OCI-LY1 (cell line): ENCODE data around the gene KSR1.

Source experiments
- H2AFZ ChIP-seq: fragments of 200-600 bp; sonication (generic), shearing (Covaris generic); 2 replicates; pipeline ENCODE4 v1.6.0; 2014; ENCODE audit warnings: antibody characterized with exemption, mild to moderate bottlenecking, low read length
- H3F3A ChIP-seq: fragments of 200-600 bp; sonication (generic), shearing (Covaris generic); 2 replicates; pipeline ENCODE4 v1.6.0; 2014; ENCODE audit warnings: mild to moderate bottlenecking, antibody characterized with exemption, low read length, moderate library complexity; ENCODE audit not compliant: insufficient read depth
- H3K27ac ChIP-seq: fragments of 200-600 bp; sonication (generic); 2 replicates; pipeline ENCODE4 v1.5.1; 2014; ENCODE audit warnings: low read length, mixed run types, mild to moderate bottlenecking, low read depth; ENCODE audit not compliant: poor library complexity, severe bottlenecking
- H3K27me3 ChIP-seq: fragments of 200-600 bp; sonication (generic); 2 replicates; pipeline ENCODE4 v1.6.0; 2014; ENCODE audit warnings: antibody characterized with exemption, mild to moderate bottlenecking, low read length, moderate library complexity; ENCODE audit not compliant: insufficient read depth
- H3K36me3 ChIP-seq: fragments of 200-600 bp; sonication (generic); 2 replicates; pipeline ENCODE4 v1.6.1; 2014; ENCODE audit warnings: mild to moderate bottlenecking, antibody characterized with exemption, low read length, moderate library complexity, mixed read lengths; ENCODE audit not compliant: insufficient read depth
- H3K4me1 ChIP-seq: fragments of 200-600 bp; sonication (generic); 2 replicates; pipeline ENCODE4 v1.5.1; 2014; ENCODE audit warnings: mild to moderate bottlenecking, low read length, moderate library complexity; ENCODE audit not compliant: insufficient read depth, severe bottlenecking
- H3K4me2 ChIP-seq: fragments of 200-600 bp; sonication (generic), shearing (Covaris generic); 2 replicates; pipeline ENCODE4 v1.6.1; 2014; ENCODE audit warnings: low read length
- H3K4me3 ChIP-seq: fragments of 200-600 bp; sonication (generic); 2 replicates; pipeline ENCODE4 v1.5.1; 2014; ENCODE audit warnings: low read length, low read depth, mild to moderate bottlenecking, mixed read lengths; ENCODE audit not compliant: poor library complexity, severe bottlenecking
- H3K79me2 ChIP-seq: fragments of 200-600 bp; shearing (Covaris generic); 2 replicates; pipeline ENCODE4 v1.6.1; 2016; ENCODE audit warnings: mixed run types, low read length, mixed read lengths; ENCODE audit not compliant: insufficient read depth
- H3K9ac ChIP-seq: fragments of 200-600 bp; sonication (generic), shearing (Covaris generic); 2 replicates; pipeline ENCODE4 v1.6.1; 2014; ENCODE audit warnings: mild to moderate bottlenecking, low read length, mixed read lengths
- H3K9me2 ChIP-seq: fragments of 200-600 bp; sonication (generic), shearing (Covaris generic); 2 replicates; pipeline ENCODE4 v1.6.1; 2014; ENCODE audit warnings: low read depth, mild to moderate bottlenecking, low read length, mixed read lengths
- H3K9me3 ChIP-seq: fragments of 200-600 bp; shearing (Covaris generic); 2 replicates; pipeline ENCODE4 v1.6.1; 2014; ENCODE audit warnings: low read length, mixed read lengths
- H4K20me1 ChIP-seq: fragments of 200-600 bp; sonication (generic), shearing (Covaris generic); 2 replicates; pipeline ENCODE4 v1.6.0; 2016; ENCODE audit warnings: mild to moderate bottlenecking, low read length; ENCODE audit not compliant: insufficient read depth
- EZH2 ChIP-seq: fragments of 200-600 bp; sonication (generic), shearing (Covaris generic); IDR thresholded peaks from 2 replicates; pipeline ENCODE4 v1.8.0; 2017; ENCODE audit warnings: borderline replicate concordance, mixed run types, mild to moderate bottlenecking, antibody characterized with exemption, low read length, moderate library complexity, mixed read lengths
- TF ChIP-seq, protein P1 (sequence below): fragments of 200-600 bp; sonication (generic), shearing (Covaris generic); IDR thresholded peaks from 2 replicates; pipeline ENCODE4 v1.5.1; 2017; ENCODE audit warnings: mild to moderate bottlenecking, antibody characterized with exemption, low read length, moderate library complexity, mixed read lengths

Gene KSR1

GRCh38 chr17:27539794-27540317, 83.6 kb downstream of the KSR1 start:
- Histone ChIP-seq H3K79me2 (no peaks in the 10 kb centered on the region), H3K4me2 (no peak overlapping the region), H3K4me3 (no peak overlapping the region), H3K9ac (no peak overlapping the region), H3F3A (no peaks in the 10 kb centered on the region), H3K27me3 (no peaks in the 10 kb centered on the region), H3K4me1 (no peaks in the 10 kb centered on the region), H3K9me2 (no peaks in the 10 kb centered on the region), H3K9me3 (no peaks in the 10 kb centered on the region), H3K27ac (no peak overlapping the region), H4K20me1 (no peaks in the 10 kb centered on the region), H2AFZ (no peak overlapping the region), H3K36me3 (no peaks in the 10 kb centered on the region)
- no peak for TF ChIP-seq EZH2
- TF ChIP-seq, protein P1, sequence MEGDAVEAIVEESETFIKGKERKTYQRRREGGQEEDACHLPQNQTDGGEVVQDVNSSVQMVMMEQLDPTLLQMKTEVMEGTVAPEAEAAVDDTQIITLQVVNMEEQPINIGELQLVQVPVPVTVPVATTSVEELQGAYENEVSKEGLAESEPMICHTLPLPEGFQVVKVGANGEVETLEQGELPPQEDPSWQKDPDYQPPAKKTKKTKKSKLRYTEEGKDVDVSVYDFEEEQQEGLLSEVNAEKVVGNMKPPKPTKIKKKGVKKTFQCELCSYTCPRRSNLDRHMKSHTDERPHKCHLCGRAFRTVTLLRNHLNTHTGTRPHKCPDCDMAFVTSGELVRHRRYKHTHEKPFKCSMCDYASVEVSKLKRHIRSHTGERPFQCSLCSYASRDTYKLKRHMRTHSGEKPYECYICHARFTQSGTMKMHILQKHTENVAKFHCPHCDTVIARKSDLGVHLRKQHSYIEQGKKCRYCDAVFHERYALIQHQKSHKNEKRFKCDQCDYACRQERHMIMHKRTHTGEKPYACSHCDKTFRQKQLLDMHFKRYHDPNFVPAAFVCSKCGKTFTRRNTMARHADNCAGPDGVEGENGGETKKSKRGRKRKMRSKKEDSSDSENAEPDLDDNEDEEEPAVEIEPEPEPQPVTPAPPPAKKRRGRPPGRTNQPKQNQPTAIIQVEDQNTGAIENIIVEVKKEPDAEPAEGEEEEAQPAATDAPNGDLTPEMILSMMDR = no peak

DNA sequence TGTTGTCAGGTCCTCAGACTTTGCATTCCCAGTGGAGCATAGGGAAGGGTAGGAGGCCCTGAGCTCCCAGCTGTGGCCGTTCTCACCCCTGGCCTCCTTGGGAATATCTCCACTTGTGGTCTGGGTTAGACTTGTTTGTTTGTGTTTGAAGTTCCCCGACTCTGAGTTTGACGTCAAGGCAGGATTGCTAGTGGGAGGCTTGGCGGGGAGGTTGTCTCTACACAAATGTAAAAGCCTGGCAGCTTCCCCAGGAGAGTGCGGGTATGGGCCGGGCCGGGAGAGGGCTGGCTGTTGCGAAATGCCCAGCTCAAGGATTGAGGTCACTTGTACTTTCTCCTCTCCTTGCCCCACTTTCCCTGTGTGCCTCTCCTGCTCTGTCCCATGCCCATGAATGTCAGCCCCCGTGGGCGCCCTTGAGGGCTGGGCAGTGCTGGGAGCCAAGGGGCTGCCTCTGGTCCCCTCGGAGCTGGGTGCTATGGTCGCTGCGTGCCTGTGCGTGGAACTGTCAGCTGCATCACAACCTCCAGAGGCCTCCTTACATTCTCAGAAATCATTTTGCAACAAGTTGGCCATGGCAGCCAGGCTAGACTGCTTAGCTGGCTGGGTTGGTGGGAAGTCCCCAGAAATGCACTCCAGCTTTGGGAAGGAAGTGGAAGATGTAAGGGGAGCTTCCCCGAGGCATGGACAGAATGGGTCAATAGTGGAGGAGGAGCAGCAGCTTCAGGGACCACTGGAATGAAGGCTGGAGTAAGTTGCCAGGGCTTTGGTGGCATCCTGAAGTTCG, 84.3 kb downstream of the KSR1 start:
- TF ChIP-seq, protein P1 = no peak
- TF ChIP-seq EZH2 = no peak
- Histone ChIP-seq H3K36me3 (no peaks in the 10 kb centered on the region), H3K79me2 (no peaks in the 10 kb centered on the region), H2AFZ (no peak overlapping the region), H3K4me3 (no peak overlapping the region), H4K20me1 (no peaks in the 10 kb centered on the region), H3K27ac (no peak overlapping the region), H3K4me1 (no peaks in the 10 kb centered on the region), H3K9ac (no peak overlapping the region), H3K27me3 (no peaks in the 10 kb centered on the region), H3K9me2 (no peaks in the 10 kb centered on the region), H3F3A (no peaks in the 10 kb centered on the region), H3K9me3 (no peaks in the 10 kb centered on the region), H3K4me2 (no peak overlapping the region)

DNA sequence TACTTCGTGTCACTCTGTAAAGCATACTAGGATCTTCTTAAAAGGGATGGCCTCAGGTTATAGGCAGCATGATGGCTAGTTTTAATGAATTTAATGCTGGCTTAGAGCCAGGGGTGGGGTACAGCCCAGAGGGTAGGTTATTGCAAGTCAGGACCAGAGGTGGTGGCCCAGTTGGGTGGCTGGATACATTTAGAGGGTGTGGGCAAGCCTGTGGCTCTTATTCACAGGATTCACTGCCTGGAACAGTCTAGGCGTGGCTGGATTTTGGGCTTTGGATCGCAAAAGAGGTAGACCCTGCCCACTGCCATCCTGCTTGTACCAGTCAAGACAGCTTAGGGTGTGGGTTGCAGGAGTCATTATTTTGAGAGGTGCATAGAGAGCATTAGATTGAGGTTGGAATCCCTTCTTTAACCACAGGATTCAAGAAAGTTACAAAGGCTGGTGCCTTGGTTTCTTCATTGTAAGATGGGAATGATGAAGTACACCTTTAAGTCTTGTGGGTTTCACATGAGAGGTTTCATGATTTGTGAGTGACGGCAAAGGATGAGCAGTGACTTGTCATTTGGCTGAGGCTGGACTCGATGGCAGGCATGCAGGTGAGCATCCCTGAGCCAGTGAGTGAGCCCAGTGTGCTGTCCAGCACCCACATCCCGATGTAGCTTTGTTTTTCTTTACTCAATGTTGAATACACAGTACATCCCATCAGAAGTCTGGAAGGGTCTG, 85.2 kb downstream of the KSR1 start:
- no peak overlapping the region for H3K27ac ChIP-seq
- H3K4me1 ChIP-seq = no peaks in the 10 kb centered on the region
- H4K20me1 ChIP-seq = no peaks in the 10 kb centered on the region
- TF ChIP-seq, protein P1 = no peak
- TF ChIP-seq EZH2 = no peak
- no peaks in the 10 kb centered on the region for H3K79me2 ChIP-seq
- no peak overlapping the region for H3K4me3 ChIP-seq
- no peak overlapping the region for H3K9ac ChIP-seq
- H3K4me2 ChIP-seq = no peak overlapping the region
- no peaks in the 10 kb centered on the region for H3K9me3 ChIP-seq
- H3K36me3 ChIP-seq = no peaks in the 10 kb centered on the region
- H2AFZ ChIP-seq = no peak overlapping the region
- no peaks in the 10 kb centered on the region for H3K27me3 ChIP-seq
- no peaks in the 10 kb centered on the region for H3F3A ChIP-seq
- H3K9me2 ChIP-seq = no peaks in the 10 kb centered on the region
